Neuronal stem cell (in vitro differentiated cells): ENCODE results near the gene VWA3A.

Source experiments
- DNase-seq: peaks from one replicate; pipeline ENCODE4 v3.0.0-alpha.2; 2013; ENCODE audit warnings: low spot score
- H2AFZ ChIP-seq: one replicate; pipeline ENCODE4 v1.6.1; 2013; ENCODE audit warnings: mild to moderate bottlenecking, low read length, inconsistent platforms
- H2AK5ac ChIP-seq: 2 replicates; pipeline ENCODE4 v1.6.1; 2013; ENCODE audit warnings: low read depth, mild to moderate bottlenecking, inconsistent platforms, low read length, moderate library complexity, mixed read lengths
- H2BK120ac ChIP-seq: 2 replicates; pipeline ENCODE4 v1.6.1; 2013; ENCODE audit warnings: low read depth, mild to moderate bottlenecking, inconsistent platforms, low read length, moderate library complexity, mixed read lengths
- H2BK12ac ChIP-seq: one replicate; pipeline ENCODE4 v1.6.1; 2013; ENCODE audit warnings: low read length, inconsistent platforms
- H2BK15ac ChIP-seq: 2 replicates; pipeline ENCODE4 v1.6.1; 2013; ENCODE audit warnings: mild to moderate bottlenecking, low read length, inconsistent platforms, mixed read lengths
- H2BK5ac ChIP-seq: one replicate; pipeline ENCODE4 v1.6.1; 2013; ENCODE audit warnings: inconsistent platforms, mild to moderate bottlenecking, low read length, moderate library complexity
- H3K14ac ChIP-seq: one replicate; pipeline ENCODE4 v1.6.1; 2013; ENCODE audit warnings: low read length, inconsistent platforms
- H3K18ac ChIP-seq: 2 replicates; pipeline ENCODE4 v1.6.1; 2013; ENCODE audit warnings: low read length, inconsistent platforms
- H3K23ac ChIP-seq: 2 replicates; pipeline ENCODE4 v1.6.1; 2013; ENCODE audit warnings: low read depth, mild to moderate bottlenecking, mixed read lengths, low read length, inconsistent platforms; ENCODE audit not compliant: poor library complexity
- H3K27ac ChIP-seq: replicated peaks from 3 replicates; pipeline ENCODE4 v1.5.1; 2013; ENCODE audit warnings: low read length, inconsistent platforms
- H3K27me3 ChIP-seq, 3 experiments: 2 replicates each; pipeline ENCODE4 v1.6.1; 2013; ENCODE audit warnings: low read length in 3 of 3, mild to moderate bottlenecking in 2 of 3, inconsistent platforms in 1 of 3, low read depth in 1 of 3, mixed read lengths in 1 of 3, moderate library complexity in 1 of 3; ENCODE audit not compliant: control insufficient read depth in 3 of 3, insufficient read depth in 3 of 3
- H3K36me3 ChIP-seq, 2 donors: replicated peaks in 1 of 2; 2 replicates each; pipeline ENCODE4 v1.6.1; 2013; ENCODE audit warnings: low read length in 2 of 2; ENCODE audit not compliant: control insufficient read depth in 2 of 2, insufficient read depth in 2 of 2
- H3K4ac ChIP-seq: 2 replicates; pipeline ENCODE4 v1.6.1; 2013; ENCODE audit warnings: inconsistent platforms, mild to moderate bottlenecking, low read length, moderate library complexity
- H3K4me1 ChIP-seq, 2 donors: 1 replicate in 1 of 2; 2 replicates in 1 of 2; pipeline ENCODE4 v1.6.1; 2013; ENCODE audit warnings: low read length in 2 of 2, low read depth in 1 of 2; ENCODE audit not compliant: control insufficient read depth in 2 of 2, insufficient read depth in 1 of 2
- H3K4me2 ChIP-seq: one replicate; pipeline ENCODE4 v1.6.1; 2013; ENCODE audit warnings: mild to moderate bottlenecking, low read length, inconsistent platforms; ENCODE audit not compliant: insufficient read depth, poor library complexity, severe bottlenecking
- H3K4me3 ChIP-seq, 2 donors: 2 replicates each; pipeline ENCODE4 v1.5.1; 2013; ENCODE audit warnings: low read length in 2 of 2, mild to moderate bottlenecking in 2 of 2, inconsistent platforms in 1 of 2, moderate library complexity in 1 of 2
- H3K79me1 ChIP-seq: one replicate; pipeline ENCODE4 v1.6.1; 2013; ENCODE audit warnings: low read depth, mild to moderate bottlenecking, inconsistent platforms, low read length, moderate library complexity
- H3K9ac ChIP-seq: one replicate; pipeline ENCODE4 v1.6.1; 2013; ENCODE audit warnings: mild to moderate bottlenecking, low read depth, low read length, inconsistent platforms; ENCODE audit not compliant: poor library complexity
- H3K9me3 ChIP-seq, 2 donors: replicated peaks in 1 of 2; 2 replicates each; pipeline versions ENCODE3 to v1.6.1; 2013; ENCODE audit warnings: low read length in 2 of 2, mild to moderate bottlenecking in 2 of 2, inconsistent platforms in 1 of 2, low read depth in 1 of 2, mixed read lengths in 1 of 2, moderate library complexity in 1 of 2; ENCODE audit not compliant: control insufficient read depth in 2 of 2, insufficient read depth in 1 of 2
- H4K8ac ChIP-seq: one replicate; pipeline ENCODE4 v1.6.1; 2013; ENCODE audit warnings: low read depth, mild to moderate bottlenecking, inconsistent platforms, low read length, moderate library complexity
- H4K91ac ChIP-seq: one replicate; pipeline ENCODE4 v1.6.1; 2013; ENCODE audit warnings: low read length, low read depth, mild to moderate bottlenecking, inconsistent platforms; ENCODE audit not compliant: poor library complexity
- WGBS, 2 donors: extraction: QIAGEN DNeasy Blood & Tissue Kit; methylation state at CpG; one replicate each; pipeline ENCODE4 v1.1.7; 2013; ENCODE audit warnings: missing lambda C conversion rate in 2 of 2, mixed read lengths in 1 of 2; ENCODE audit not compliant: insufficient read length in 2 of 2, insufficient replicate concordance in 1 of 2; ENCODE audit errors: extremely low coverage in 2 of 2; 5-methylcytosine and 5-hydroxymethylcytosine counted together

The VWA3A gene

GRCh38 chr16:22078656-22079055, 13.7 kb upstream of the VWA3A start:
- H3K79me1 ChIP-seq = no peaks in the 10 kb centered on the region
- H2BK120ac ChIP-seq = no peak overlapping the region
- no peak overlapping the region for H3K4me2 ChIP-seq
- no CpG with 5 or more reads among the region's 1 CpG for WGBS, 2 donors
- H3K9ac ChIP-seq = no peak overlapping the region
- H3K27me3 ChIP-seq = no peaks in the 10 kb centered on the region
- H4K91ac ChIP-seq = no peak overlapping the region
- H3K14ac ChIP-seq = no peak overlapping the region
- H3K23ac ChIP-seq = no peak overlapping the region
- H3K36me3 ChIP-seq = peaks cover 0 to 6% of the 10 kb centered on the region in 2 donors
- H2AK5ac ChIP-seq = no peak overlapping the region
- H3K4me1 ChIP-seq = peaks cover 0 to 3% of the 10 kb centered on the region in 2 donors
- H2BK5ac ChIP-seq = no peak overlapping the region
- H3K9me3 ChIP-seq = no peaks in the 10 kb centered on the region
- no peak overlapping the region for H3K4ac ChIP-seq
- H3K27ac ChIP-seq = no peak overlapping the region
- H2BK12ac ChIP-seq = no peak overlapping the region
- no peak overlapping the region for H4K8ac ChIP-seq
- H3K18ac ChIP-seq = no peak overlapping the region
- H2BK15ac ChIP-seq = no peak overlapping the region
- no peak overlapping the region for H2AFZ ChIP-seq
- no peak overlapping the region for H3K4me3 ChIP-seq
- DNase-seq = no peak

GRCh38 chr16:22081050-22081449, 11.3 kb upstream of the VWA3A start:
- Histone ChIP-seq H2BK120ac (no peak overlapping the region), H2BK5ac (no peak overlapping the region), H2BK15ac (no peak overlapping the region), H3K4ac (no peak overlapping the region), H2AK5ac (no peak overlapping the region), H3K27me3 (no peaks in the 10 kb centered on the region), H4K8ac (no peak overlapping the region), H2AFZ (no peak overlapping the region), H3K4me2 (no peak overlapping the region), H3K18ac (no peak overlapping the region), H3K4me3 (no peak overlapping the region), H3K4me1 (peaks cover 0 to 3% of the 10 kb centered on the region in 2 donors), H3K9me3 (no peaks in the 10 kb centered on the region), H3K27ac (no peak overlapping the region), H3K23ac (no peak overlapping the region), H3K79me1 (no peaks in the 10 kb centered on the region), H3K36me3 (peaks cover 0 to 8% of the 10 kb centered on the region in 2 donors), H3K9ac (no peak overlapping the region), H3K14ac (no peak overlapping the region), H2BK12ac (no peak overlapping the region), H4K91ac (no peak overlapping the region)
- DNase-seq = no peak
- WGBS, 2 donors = no CpG with 5 or more reads among the region's 3 CpGs

- WGBS, 2 donors = no CpG with 5 or more reads among the region's 1 CpG
- Histone ChIP-seq H2AK5ac (no peak overlapping the region), H3K79me1 (no peaks in the 10 kb centered on the region), H2BK120ac (no peak overlapping the region), H3K4me3 (no peak overlapping the region), H3K27me3 (no peaks in the 10 kb centered on the region), H4K91ac (no peak overlapping the region), H2BK15ac (no peak overlapping the region), H2AFZ (no peak overlapping the region), H2BK12ac (no peak overlapping the region), H3K4me2 (no peak overlapping the region), H3K23ac (no peak overlapping the region), H3K18ac (no peak overlapping the region), H2BK5ac (no peak overlapping the region), H3K14ac (no peak overlapping the region), H3K4ac (no peak overlapping the region), H4K8ac (no peak overlapping the region), H3K27ac (no peak overlapping the region), H3K36me3 (peaks cover 0 to 6% of the 10 kb centered on the region in 2 donors), H3K4me1 (no peaks in the 10 kb centered on the region), H3K9ac (no peak overlapping the region), H3K9me3 (no peaks in the 10 kb centered on the region)
- DNase-seq = no peak
Observed at GRCh38 chr16:22086440-22086839, 5.9 kb upstream of the VWA3A start.

GRCh38 chr16:22088642-22089041, 3.7 kb upstream of the VWA3A start:
- Histone ChIP-seq H3K4me2 (no peak overlapping the region), H3K9me3 (no peaks in the 10 kb centered on the region), H2BK5ac (no peak overlapping the region), H2BK15ac (no peak overlapping the region), H2BK120ac (no peak overlapping the region), H4K8ac (no peak overlapping the region), H4K91ac (no peak overlapping the region), H3K79me1 (no peaks in the 10 kb centered on the region), H3K4me3 (no peak overlapping the region), H3K36me3 (peaks cover 0 to 6% of the 10 kb centered on the region in 2 donors), H3K4ac (no peak overlapping the region), H3K27me3 (no peaks in the 10 kb centered on the region), H3K14ac (no peak overlapping the region), H2BK12ac (no peak overlapping the region), H3K27ac (no peak overlapping the region), H2AK5ac (no peak overlapping the region), H2AFZ (no peak overlapping the region), H3K9ac (no peak overlapping the region), H3K4me1 (peaks cover 6 to 7% of the 10 kb centered on the region in 2 donors), H3K18ac (no peak overlapping the region), H3K23ac (no peak overlapping the region)
- no CpG with 5 or more reads among the region's 1 CpG for WGBS, 2 donors
- DNase-seq = no peak
